Adrenal gland (tissue), 5 donors: Measurements from ENCODE around the gene IQCF5.

Experiments
- CTCF ChIP-seq, 6 experiments: fragments of 450-650 bp in 4 of 6; fragments of 200-600 bp in 2 of 6; sonication (generic) in 1 of 6; IDR thresholded peaks; 1 replicate in 5 of 6; 2 replicates in 1 of 6; pipeline versions ENCODE4 v1.5.1 to v1.8.0; 2016 to 2021; ENCODE audit warnings: antibody characterized with exemption in 6 of 6, mild to moderate bottlenecking in 2 of 6, moderate library complexity in 1 of 6
- POLR2A ChIP-seq, 2 donors: fragments of 450-650 bp; IDR thresholded peaks; one replicate each; pipeline ENCODE4 v1.6.1; 2017; ENCODE audit warnings: antibody characterized with exemption in 2 of 2, mild to moderate bottlenecking in 2 of 2, moderate library complexity in 1 of 2
- donor health status: DM: no; HTN: no; CAD: no.

- TF ChIP-seq POLR2A (IDR thresholded peaks at IDR 0.05) (no peak), CTCF (IDR thresholded peaks at IDR 0.05) (no peak)
Observed at GRCh38 chr3:51845129-51845528, 30.3 kb downstream of the IQCF5 start.
